OCI-LY3 (cell line): ENCODE data around the gene FAR1.

Experiments used
- EZH2phosphoT487 ChIP-seq: fragments of 200-600 bp; shearing (Covaris generic); IDR thresholded peaks from 2 replicates; pipeline ENCODE4 v1.6.1; 2018; ENCODE audit warnings: antibody characterized with exemption, mixed run types, low read depth
- TF ChIP-seq, protein P1 (sequence below): fragments of 200-600, 300-600 bp; sonication (generic); IDR thresholded peaks from 2 replicates; pipeline ENCODE4 v1.5.1; 2014; ENCODE audit warnings: antibody characterized with exemption, low read length, low read depth

DNA sequence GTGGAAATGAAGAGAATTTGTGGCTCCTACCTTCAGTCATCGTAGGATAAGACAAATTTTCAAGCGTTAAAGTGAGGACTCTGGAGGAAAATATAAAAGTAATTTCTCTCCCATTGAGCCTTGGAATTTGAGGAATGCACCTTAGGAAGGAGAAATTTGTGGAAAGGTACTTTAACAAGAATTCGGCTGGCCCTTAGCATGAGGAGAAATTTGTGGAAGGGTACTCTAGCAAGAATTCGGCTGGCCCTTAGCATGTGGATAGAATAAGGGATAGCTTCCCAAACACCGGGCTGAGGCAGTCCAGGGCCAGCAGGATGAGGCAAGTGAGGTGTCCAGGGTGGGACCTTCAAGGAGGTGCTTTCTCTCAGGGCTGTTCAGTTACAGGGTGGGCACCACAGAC is 33.2 kb upstream of the FAR1 start:
- TF ChIP-seq, protein P1, sequence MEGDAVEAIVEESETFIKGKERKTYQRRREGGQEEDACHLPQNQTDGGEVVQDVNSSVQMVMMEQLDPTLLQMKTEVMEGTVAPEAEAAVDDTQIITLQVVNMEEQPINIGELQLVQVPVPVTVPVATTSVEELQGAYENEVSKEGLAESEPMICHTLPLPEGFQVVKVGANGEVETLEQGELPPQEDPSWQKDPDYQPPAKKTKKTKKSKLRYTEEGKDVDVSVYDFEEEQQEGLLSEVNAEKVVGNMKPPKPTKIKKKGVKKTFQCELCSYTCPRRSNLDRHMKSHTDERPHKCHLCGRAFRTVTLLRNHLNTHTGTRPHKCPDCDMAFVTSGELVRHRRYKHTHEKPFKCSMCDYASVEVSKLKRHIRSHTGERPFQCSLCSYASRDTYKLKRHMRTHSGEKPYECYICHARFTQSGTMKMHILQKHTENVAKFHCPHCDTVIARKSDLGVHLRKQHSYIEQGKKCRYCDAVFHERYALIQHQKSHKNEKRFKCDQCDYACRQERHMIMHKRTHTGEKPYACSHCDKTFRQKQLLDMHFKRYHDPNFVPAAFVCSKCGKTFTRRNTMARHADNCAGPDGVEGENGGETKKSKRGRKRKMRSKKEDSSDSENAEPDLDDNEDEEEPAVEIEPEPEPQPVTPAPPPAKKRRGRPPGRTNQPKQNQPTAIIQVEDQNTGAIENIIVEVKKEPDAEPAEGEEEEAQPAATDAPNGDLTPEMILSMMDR: no peak
- TF ChIP-seq EZH2phosphoT487: no peak
